RWPE2 (cell line): ENCODE data around the gene TSPEAR.

Experiments
- ATAC-seq: fragments of 200-7000 bp; cut with Tn5 transposase; 3 replicates; pipeline ENCODE4 v1.9.1; 2021; ENCODE audit warnings: low read depth
- DNase-seq: peaks from one replicate; pipeline ENCODE4 v3.0.0-alpha.2; 2020; ENCODE audit warnings: low spot score
- H3K27ac ChIP-seq: fragments of 450-650 bp; 2 replicates; pipeline ENCODE4 v1.5.1; 2017; ENCODE audit warnings: mild to moderate bottlenecking; ENCODE audit not compliant: poor library complexity, severe bottlenecking
- H3K27me3 ChIP-seq: fragments of 250-450 bp; sonication (Bioruptor Pico); 2 replicates; pipeline ENCODE4 v1.5.1; 2021; ENCODE audit warnings: mild to moderate bottlenecking, moderate library complexity; ENCODE audit not compliant: insufficient read depth, poor library complexity, severe bottlenecking
- H3K36me3 ChIP-seq: fragments of 250-450 bp; sonication (Bioruptor Pico); 2 replicates; pipeline ENCODE4 v1.5.1; 2020; ENCODE audit warnings: low read depth, mild to moderate bottlenecking, moderate library complexity
- H3K4me1 ChIP-seq: fragments of 250-450 bp; sonication (Bioruptor Pico); 2 replicates; pipeline ENCODE4 v1.5.1; 2021; ENCODE audit warnings: mild to moderate bottlenecking, moderate library complexity; ENCODE audit not compliant: insufficient read depth, poor library complexity, severe bottlenecking
- H3K4me3 ChIP-seq: fragments of 250-450 bp; sonication (Bioruptor Pico); 2 replicates; pipeline ENCODE4 v1.5.1; 2021; ENCODE audit warnings: mild to moderate bottlenecking, moderate library complexity; ENCODE audit not compliant: severe bottlenecking
- H3K9me3 ChIP-seq: fragments of 250-450 bp; sonication (Bioruptor Pico); 2 replicates; pipeline ENCODE4 v1.5.1; 2021; ENCODE audit warnings: mild to moderate bottlenecking, moderate library complexity; ENCODE audit not compliant: severe bottlenecking
- CTCF ChIP-seq: fragments of 450-650 bp; IDR thresholded peaks from one replicate; pipeline ENCODE4 v1.5.1; 2017; ENCODE audit warnings: mild to moderate bottlenecking, moderate library complexity; ENCODE audit not compliant: poor library complexity, severe bottlenecking

The TSPEAR gene

GRCh38 chr21:44712203-44713028 is 1.0 kb upstream of the TSPEAR start:
- Histone ChIP-seq H3K4me1 (peaks cover 9% of the 10 kb centered on the region), H3K4me3 (no peak overlapping the region), H3K27ac (no peak overlapping the region), H3K27me3 (peaks cover 72% of the 10 kb centered on the region), H3K36me3 (no peaks in the 10 kb centered on the region), H3K9me3 (peaks cover 2% of the 10 kb centered on the region)
- no peak for ATAC-seq
- DNase-seq, result no peak
- TF ChIP-seq CTCF, result no peak

- H3K4me3 ChIP-seq, result no peak overlapping the region
- peaks cover 5% of the 10 kb centered on the region for H3K9me3 ChIP-seq
- H3K27me3 ChIP-seq, result peaks cover 85% of the 10 kb centered on the region
- peak; percentile 43; the same call in 2 of the 3 replicates for ATAC-seq
- TF ChIP-seq CTCF, result no peak
- no peaks in the 10 kb centered on the region for H3K36me3 ChIP-seq
- H3K27ac ChIP-seq, result no peak overlapping the region
- H3K4me1 ChIP-seq, result peaks cover 9% of the 10 kb centered on the region
- peak; percentile 58 for DNase-seq
Observed at GRCh38 chr21:44710756-44711326, 531 bp downstream of the TSPEAR start.

GRCh38 chr21:44710294-44710665 is 1.1 kb downstream of the TSPEAR start:
- DNase-seq (no peak), ATAC-seq (peak; percentile 26; the same call in 1 of the 3 replicates)
- TF ChIP-seq CTCF, result no peak
- Histone ChIP-seq H3K27ac (no peak overlapping the region), H3K9me3 (peaks cover 5% of the 10 kb centered on the region), H3K27me3 (peaks cover 86% of the 10 kb centered on the region), H3K36me3 (no peaks in the 10 kb centered on the region), H3K4me1 (peaks cover 9% of the 10 kb centered on the region), H3K4me3 (no peak overlapping the region)

GRCh38 chr21:44709426-44710293 is 1.7 kb downstream of the TSPEAR start:
- peaks cover 80% of the 10 kb centered on the region for H3K27me3 ChIP-seq
- ATAC-seq (peak; percentile 43; the same call in 2 of the 3 replicates), DNase-seq (peak; percentile 70)
- no peak for TF ChIP-seq CTCF
- no peaks in the 10 kb centered on the region for H3K36me3 ChIP-seq
- no peak overlapping the region for H3K4me3 ChIP-seq
- no peak overlapping the region for H3K27ac ChIP-seq
- peaks cover 5% of the 10 kb centered on the region for H3K9me3 ChIP-seq
- H3K4me1 ChIP-seq, result peaks cover 9% of the 10 kb centered on the region
